ENCODE data around the gene TUB. TPM values are rescaled to one million over a fixed set of nuclear protein-coding genes. Genes with fewer than 3 reads are reported as not detected.
A peak's percentile ranks its signal among the peaks of the same experiment; 100 is the strongest.

TUB gene
- total RNA-seq, 1 donor from 2014 or later, result 13.5 TPM

- TF ChIP-seq POLR2AphosphoS5 (IDR thresholded peaks at IDR 0.05; ENCODE audit: insufficient read depth in 1 of 2, low read depth in 1 of 2), result no peak
- intact Hi-C loops (cut with DNase I), result no loop called here
- Histone ChIP-seq H3K36me3 (no peaks in the 10 kb centered on the region), H3K4me1 (peaks cover 49% of the 10 kb centered on the region), H3K4me3 (no peak overlapping the region), H3K9me3 (no peaks in the 10 kb centered on the region), H3K27ac (peak overlapping the region; percentile 82), H3K27me3 (no peaks in the 10 kb centered on the region)
- peak; percentile 88 to 93 for DNase-seq (ENCODE audit: extremely low spot score in 2 of 2)
These were observed 14.7 kb upstream of the TUB start for GRCh38 chr11:8066036-8066910.

DNA sequence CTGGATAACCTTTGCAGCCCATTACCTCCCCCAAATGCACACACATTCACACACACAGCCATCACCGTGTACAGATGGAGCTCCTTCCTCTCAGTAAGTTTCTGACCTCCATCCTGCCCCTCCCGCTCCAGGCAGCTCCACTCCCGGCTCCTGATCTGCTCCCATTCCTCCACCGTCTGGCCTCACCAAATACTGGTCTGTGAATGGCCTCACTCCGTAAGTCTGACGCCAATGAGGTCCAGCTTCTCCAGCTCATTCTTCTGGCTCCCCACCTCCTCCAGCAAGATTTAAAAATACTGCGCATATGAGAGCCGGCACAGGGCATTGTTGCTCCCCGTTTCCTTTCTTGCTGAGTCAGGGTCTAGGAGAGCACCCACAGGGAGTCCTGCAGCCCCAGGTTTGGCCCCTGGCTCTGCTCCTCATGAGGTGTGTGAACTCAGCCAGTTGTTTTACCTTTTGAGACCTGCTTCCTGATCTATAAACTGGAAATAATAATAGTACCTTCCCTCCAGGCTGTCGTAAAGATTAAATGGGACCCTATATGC lies 14.0 kb upstream of the TUB start:
- no peaks in the 10 kb centered on the region for H3K27me3 ChIP-seq
- peaks cover 44% of the 10 kb centered on the region for H3K4me1 ChIP-seq
- no peaks in the 10 kb centered on the region for H3K9me3 ChIP-seq
- H3K4me3 ChIP-seq, result no peak overlapping the region
- intact Hi-C loops (cut with DNase I), result no loop called here
- H3K36me3 ChIP-seq, result no peaks in the 10 kb centered on the region
- TF ChIP-seq POLR2AphosphoS5 (IDR thresholded peaks at IDR 0.05; ENCODE audit: insufficient read depth in 1 of 2, low read depth in 1 of 2) (no peak), POLR2A (IDR thresholded peaks at IDR 0.05) (no peak)
- TF ChIP-seq, protein P1, sequence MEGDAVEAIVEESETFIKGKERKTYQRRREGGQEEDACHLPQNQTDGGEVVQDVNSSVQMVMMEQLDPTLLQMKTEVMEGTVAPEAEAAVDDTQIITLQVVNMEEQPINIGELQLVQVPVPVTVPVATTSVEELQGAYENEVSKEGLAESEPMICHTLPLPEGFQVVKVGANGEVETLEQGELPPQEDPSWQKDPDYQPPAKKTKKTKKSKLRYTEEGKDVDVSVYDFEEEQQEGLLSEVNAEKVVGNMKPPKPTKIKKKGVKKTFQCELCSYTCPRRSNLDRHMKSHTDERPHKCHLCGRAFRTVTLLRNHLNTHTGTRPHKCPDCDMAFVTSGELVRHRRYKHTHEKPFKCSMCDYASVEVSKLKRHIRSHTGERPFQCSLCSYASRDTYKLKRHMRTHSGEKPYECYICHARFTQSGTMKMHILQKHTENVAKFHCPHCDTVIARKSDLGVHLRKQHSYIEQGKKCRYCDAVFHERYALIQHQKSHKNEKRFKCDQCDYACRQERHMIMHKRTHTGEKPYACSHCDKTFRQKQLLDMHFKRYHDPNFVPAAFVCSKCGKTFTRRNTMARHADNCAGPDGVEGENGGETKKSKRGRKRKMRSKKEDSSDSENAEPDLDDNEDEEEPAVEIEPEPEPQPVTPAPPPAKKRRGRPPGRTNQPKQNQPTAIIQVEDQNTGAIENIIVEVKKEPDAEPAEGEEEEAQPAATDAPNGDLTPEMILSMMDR (IDR thresholded peaks at IDR 0.05), result no peak
- DNase-seq (ENCODE audit: extremely low spot score in 2 of 2), result no peak
- H3K27ac ChIP-seq, result peak overlapping the region; percentile 82

GRCh38 chr11:8067567-8067928 lies 13.5 kb upstream of the TUB start:
- DNase-seq (ENCODE audit: extremely low spot score in 2 of 2), result peak; percentile 64 to 85
- H3K27ac ChIP-seq, result peak overlapping the region; percentile 82
- intact Hi-C loops (cut with DNase I), result no loop called here
- TF ChIP-seq, protein P1 (IDR thresholded peaks at IDR 0.05), result no peak
- TF ChIP-seq POLR2A (IDR thresholded peaks at IDR 0.05) (no peak), POLR2AphosphoS5 (IDR thresholded peaks at IDR 0.05; ENCODE audit: insufficient read depth in 1 of 2, low read depth in 1 of 2) (no peak)
- no peaks in the 10 kb centered on the region for H3K36me3 ChIP-seq
- no peak overlapping the region for H3K4me3 ChIP-seq
- H3K27me3 ChIP-seq, result no peaks in the 10 kb centered on the region
- peaks cover 38% of the 10 kb centered on the region for H3K4me1 ChIP-seq
- no peaks in the 10 kb centered on the region for H3K9me3 ChIP-seq

DNA sequence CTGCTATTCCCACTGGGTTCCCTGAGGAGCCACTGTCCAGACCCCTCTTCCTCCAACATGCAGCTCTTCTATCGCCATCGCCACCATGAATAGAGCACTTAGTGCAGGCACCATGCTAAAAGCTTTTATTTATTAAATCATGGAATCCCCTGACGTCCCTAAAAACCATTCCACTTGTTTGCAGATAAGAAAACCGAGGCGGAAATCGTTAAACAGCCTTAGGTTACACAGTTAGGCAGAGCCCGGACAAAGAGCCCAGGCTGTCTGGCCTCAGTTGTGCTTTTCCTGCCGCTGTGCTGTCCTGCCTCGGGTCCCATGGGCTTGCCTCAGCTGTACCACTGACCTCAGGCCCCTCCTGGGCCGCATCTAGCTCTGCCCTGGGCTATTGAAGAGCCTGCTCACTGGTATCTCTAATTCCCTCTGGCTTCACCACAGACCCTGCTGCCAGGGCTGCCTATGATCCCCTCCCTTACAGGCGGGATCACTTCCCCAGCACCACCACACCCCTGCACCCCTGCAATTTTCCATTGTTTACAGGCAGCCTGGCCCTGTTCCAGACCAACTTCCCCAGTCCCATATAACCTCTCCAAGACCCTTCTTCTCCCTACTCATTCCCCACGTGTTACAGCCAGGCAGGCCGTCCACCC lies 13.0 kb upstream of the TUB start:
- Histone ChIP-seq H3K27me3 (no peaks in the 10 kb centered on the region), H3K27ac (peak overlapping the region; percentile 82), H3K4me3 (no peak overlapping the region), H3K9me3 (no peaks in the 10 kb centered on the region), H3K36me3 (no peaks in the 10 kb centered on the region), H3K4me1 (peaks cover 33% of the 10 kb centered on the region)
- intact Hi-C loops (cut with DNase I), result no loop called here
- DNase-seq (ENCODE audit: extremely low spot score in 2 of 2), result peak; percentile 74 to 81
- no peak for TF ChIP-seq POLR2A (IDR thresholded peaks at IDR 0.05)
- TF ChIP-seq POLR2AphosphoS5 (IDR thresholded peaks at IDR 0.05; ENCODE audit: insufficient read depth in 1 of 2, low read depth in 1 of 2), result no peak
- TF ChIP-seq, protein P1 (IDR thresholded peaks at IDR 0.05), result no peak

- H3K4me1 ChIP-seq, result peaks cover 28% of the 10 kb centered on the region
- H3K36me3 ChIP-seq, result no peaks in the 10 kb centered on the region
- no peaks in the 10 kb centered on the region for H3K9me3 ChIP-seq
- H3K27ac ChIP-seq, result peak overlapping the region; percentile 82
- H3K27me3 ChIP-seq, result no peaks in the 10 kb centered on the region
- peak in 1 of 2 donors; percentile 85 for DNase-seq (ENCODE audit: extremely low spot score in 2 of 2)
- no peak for TF ChIP-seq POLR2A (IDR thresholded peaks at IDR 0.05)
- TF ChIP-seq POLR2AphosphoS5 (IDR thresholded peaks at IDR 0.05; ENCODE audit: insufficient read depth in 1 of 2, low read depth in 1 of 2), result peak in 1 of 2 donors; percentile 53
- H3K4me3 ChIP-seq, result no peak overlapping the region
- intact Hi-C loops (cut with DNase I), result no loop called here
These were observed 12.3 kb upstream of the TUB start for GRCh38 chr11:8068605-8069221.
